Skeletal muscle cell (primary cell): ENCODE results near the gene GRK2.
"Not testable (repeated sequence)": the region's sequence is repeated elsewhere in the genome, so short reads cannot be mapped to it uniquely, and the experiment has no call there.

Source experiments
- DNase-seq: peaks from one replicate; pipeline ENCODE4 v3.0.0-alpha.2; 2010; ENCODE audit warnings: low read depth
- H3K4me3 ChIP-seq: 2 replicates; pipeline ENCODE4 v1.5.1; 2011; ENCODE audit warnings: low read depth, mild to moderate bottlenecking, control low read depth, low read length, moderate library complexity

The GRK2 gene

GRCh38 chr11:67252831-67253239 lies 13.4 kb upstream of the GRK2 start:
- DNase-seq = no peak
- no peak overlapping the region for H3K4me3 ChIP-seq

GRCh38 chr11:67253872-67254624 lies 12.2 kb upstream of the GRK2 start:
- no peak for DNase-seq
- no peak overlapping the region for H3K4me3 ChIP-seq

- H3K4me3 ChIP-seq = no peak overlapping the region
- DNase-seq = no peak
Measured at GRCh38 chr11:67254798-67255197, 11.5 kb upstream of the GRK2 start.

- no peak overlapping the region for H3K4me3 ChIP-seq
- DNase-seq = no peak
Measured at GRCh38 chr11:67255353-67255752, 10.9 kb upstream of the GRK2 start.

GRCh38 chr11:67255864-67256263 lies 10.4 kb upstream of the GRK2 start:
- H3K4me3 ChIP-seq = no peak overlapping the region
- no peak for DNase-seq

- no peak overlapping the region for H3K4me3 ChIP-seq
- no peak for DNase-seq
Measured at GRCh38 chr11:67256477-67257135, 9.7 kb upstream of the GRK2 start.

GRCh38 chr11:67260406-67260805 lies 5.9 kb upstream of the GRK2 start:
- no peak for DNase-seq
- no peak overlapping the region for H3K4me3 ChIP-seq

- not testable (repeated sequence) for DNase-seq
- H3K4me3 ChIP-seq = peak overlapping the region; percentile 47
Measured at GRCh38 chr11:67260885-67261639, 5.2 kb upstream of the GRK2 start.

GRCh38 chr11:67261640-67261945 lies 4.7 kb upstream of the GRK2 start:
- H3K4me3 ChIP-seq = peak overlapping the region; percentile 47
- no peak for DNase-seq

GRCh38 chr11:67261946-67262681 lies 4.2 kb upstream of the GRK2 start:
- no peak for DNase-seq
- no peak overlapping the region for H3K4me3 ChIP-seq

GRCh38 chr11:67262731-67263675 lies 3.3 kb upstream of the GRK2 start:
- H3K4me3 ChIP-seq = no peak overlapping the region
- peak; percentile 55 for DNase-seq

- no peak for DNase-seq
- no peak overlapping the region for H3K4me3 ChIP-seq
Measured at GRCh38 chr11:67264260-67264659, 2.0 kb upstream of the GRK2 start.

GRCh38 chr11:67264877-67265632 lies 1.2 kb upstream of the GRK2 start:
- H3K4me3 ChIP-seq = no peak overlapping the region
- DNase-seq = no peak

GRCh38 chr11:67265633-67266448 lies 432 bp upstream of the GRK2 start:
- peak overlapping the region; percentile 30 for H3K4me3 ChIP-seq
- no peak for DNase-seq

GRCh38 chr11:67267188-67268080 lies 1.2 kb downstream of the GRK2 start:
- H3K4me3 ChIP-seq = peak overlapping the region; percentile 88
- DNase-seq = no peak
